ENCODE measurements around the gene ZGLP1. TPM values are rescaled to one million over a fixed set of nuclear protein-coding genes. Genes with fewer than 3 reads are reported as not detected.

Gene ZGLP1
- polyA plus RNA-seq, 1 donor (not counting 4 experiments of a cell fraction or from before 2014, with no cell fraction given) = 0.43 TPM

DNA sequence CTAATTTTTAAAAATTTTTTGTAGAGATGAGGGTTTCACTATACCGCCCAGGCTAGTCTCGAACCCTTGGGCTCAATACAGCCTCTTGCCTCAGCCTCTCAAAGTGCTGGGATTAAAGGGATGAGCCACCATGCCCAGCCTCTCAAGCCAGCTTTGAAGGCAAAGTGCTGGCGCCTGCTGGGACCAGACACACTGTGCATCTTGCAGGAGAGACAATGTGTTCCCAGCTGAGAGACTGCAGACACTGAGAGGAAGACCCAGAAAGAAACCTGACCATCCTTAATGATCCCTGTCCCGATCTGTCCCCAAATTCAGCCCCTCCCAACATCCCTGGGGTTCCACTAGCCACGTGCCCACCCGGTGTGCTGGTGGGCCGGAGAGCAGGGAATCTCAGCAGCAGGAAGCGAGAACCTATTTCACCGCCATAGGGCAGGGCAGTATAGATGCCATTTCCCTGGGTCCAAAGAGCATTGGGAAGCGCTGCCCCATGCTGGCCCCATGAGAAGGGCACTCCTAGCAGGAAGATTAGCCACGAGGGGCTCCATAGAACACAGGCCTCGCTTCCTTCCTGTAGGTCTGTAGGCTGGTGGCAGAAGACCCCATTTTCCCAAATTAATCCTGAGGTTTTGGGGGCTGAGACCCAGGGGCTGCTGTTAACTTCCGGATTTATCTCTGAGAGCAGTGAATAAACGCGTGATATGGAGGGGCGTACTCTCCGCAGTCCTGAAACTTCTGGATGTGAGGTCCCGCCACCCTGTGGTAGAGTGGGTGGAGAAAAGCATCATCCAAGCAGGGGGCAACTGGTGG is 22.7 kb upstream of the ZGLP1 start:
- H3K79me2 ChIP-seq (ENCODE audit: control insufficient read depth, insufficient read depth, low read length) = peaks cover 36% of the 10 kb centered on the region

DNA sequence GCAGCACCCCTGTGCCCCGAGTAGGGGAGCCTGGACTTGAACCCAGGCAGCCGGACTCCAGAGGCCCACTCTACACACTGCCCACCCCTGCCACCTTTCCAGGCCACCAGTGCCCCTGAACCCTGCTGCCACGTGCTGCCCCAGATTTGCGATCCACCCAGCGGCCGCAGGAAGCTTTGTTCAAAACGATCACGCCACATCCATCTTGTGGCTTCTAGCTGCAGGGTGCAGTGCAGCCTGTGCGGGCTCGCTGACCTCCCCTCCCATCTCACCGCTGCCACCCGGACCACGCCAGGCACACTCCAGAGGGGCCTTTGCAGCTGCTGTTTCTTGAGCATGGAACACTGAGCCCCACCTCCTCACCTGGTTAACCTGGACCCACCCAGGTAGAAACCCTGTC is 19.9 kb upstream of the ZGLP1 start:
- Histone ChIP-seq H4K20me1 (ENCODE audit: control insufficient read depth, extremely low read depth, insufficient read depth, low read length) (no peaks in the 10 kb centered on the region), H3K27me3 (ENCODE audit: control insufficient read depth, extremely low read depth, insufficient read depth, low read length) (no peaks in the 10 kb centered on the region), H3K9ac (ENCODE audit: control insufficient read depth, extremely low read depth, insufficient read depth, low read length) (no peak overlapping the region), H3K36me3 (ENCODE audit: control insufficient read depth in 2 of 2, extremely low read depth in 1 of 2, insufficient read depth in 2 of 2, low read length in 2 of 2) (peaks cover 18 to 32% of the 10 kb centered on the region in 2 experiments), H3K9me1 (ENCODE audit: control insufficient read depth, extremely low read depth, insufficient read depth, low read length) (no peaks in the 10 kb centered on the region), H2AFZ (ENCODE audit: control insufficient read depth, low read length) (no peak overlapping the region), H3K27ac (ENCODE audit: control insufficient read depth, insufficient read depth, low read length) (no peak overlapping the region), H3K4me2 (ENCODE audit: control insufficient read depth, extremely low read depth, insufficient read depth, low read depth, low read length) (no peak overlapping the region), H3K4me3 (ENCODE audit: control insufficient read depth in 2 of 3, extremely low read depth in 1 of 3, insufficient read depth in 2 of 3, low read depth in 1 of 3, low read length in 3 of 3) (no peak overlapping the region), H3K79me2 (ENCODE audit: control insufficient read depth, insufficient read depth, low read length) (peaks cover 36% of the 10 kb centered on the region), H3K9me3 (ENCODE audit: control insufficient read depth, low read depth, low read length) (no peaks in the 10 kb centered on the region), H3K4me1 (ENCODE audit: control insufficient read depth, extremely low read depth, insufficient read depth, low read length) (peaks cover 17% of the 10 kb centered on the region)
- no peak for FAIRE-seq
- no peak for TF ChIP-seq EZH2 (IDR thresholded peaks at IDR 0.05; ENCODE audit: low read length)
- TF ChIP-seq, protein P1, sequence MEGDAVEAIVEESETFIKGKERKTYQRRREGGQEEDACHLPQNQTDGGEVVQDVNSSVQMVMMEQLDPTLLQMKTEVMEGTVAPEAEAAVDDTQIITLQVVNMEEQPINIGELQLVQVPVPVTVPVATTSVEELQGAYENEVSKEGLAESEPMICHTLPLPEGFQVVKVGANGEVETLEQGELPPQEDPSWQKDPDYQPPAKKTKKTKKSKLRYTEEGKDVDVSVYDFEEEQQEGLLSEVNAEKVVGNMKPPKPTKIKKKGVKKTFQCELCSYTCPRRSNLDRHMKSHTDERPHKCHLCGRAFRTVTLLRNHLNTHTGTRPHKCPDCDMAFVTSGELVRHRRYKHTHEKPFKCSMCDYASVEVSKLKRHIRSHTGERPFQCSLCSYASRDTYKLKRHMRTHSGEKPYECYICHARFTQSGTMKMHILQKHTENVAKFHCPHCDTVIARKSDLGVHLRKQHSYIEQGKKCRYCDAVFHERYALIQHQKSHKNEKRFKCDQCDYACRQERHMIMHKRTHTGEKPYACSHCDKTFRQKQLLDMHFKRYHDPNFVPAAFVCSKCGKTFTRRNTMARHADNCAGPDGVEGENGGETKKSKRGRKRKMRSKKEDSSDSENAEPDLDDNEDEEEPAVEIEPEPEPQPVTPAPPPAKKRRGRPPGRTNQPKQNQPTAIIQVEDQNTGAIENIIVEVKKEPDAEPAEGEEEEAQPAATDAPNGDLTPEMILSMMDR (optimal IDR thresholded peaks at IDR 0.05 in 1 of 3, IDR thresholded peaks at IDR 0.05 in 1 of 3, conservative IDR thresholded peaks at IDR 0.05 in 1 of 3; ENCODE audit: extremely low read depth in 1 of 3, insufficient read depth in 2 of 3, low read length in 3 of 3) = no peak
- dilution Hi-C loops (cut with MboI; ENCODE audit: extremely low pct_ligation_motif_present, low sequenced_read_pairs) = no loop called here
- DNase-seq (ENCODE audit: low read depth, low spot score) = no peak

More for the DNA sequence above, 22.7 kb upstream of the ZGLP1 start:
- dilution Hi-C loops (cut with MboI; ENCODE audit: extremely low pct_ligation_motif_present, low sequenced_read_pairs) = no loop called here
- H3K9ac ChIP-seq (ENCODE audit: control insufficient read depth, extremely low read depth, insufficient read depth, low read length) = peak overlapping the region; percentile 84
- no peak for TF ChIP-seq EZH2 (IDR thresholded peaks at IDR 0.05; ENCODE audit: low read length)
- TF ChIP-seq, protein P1 (optimal IDR thresholded peaks at IDR 0.05 in 1 of 3, IDR thresholded peaks at IDR 0.05 in 1 of 3, conservative IDR thresholded peaks at IDR 0.05 in 1 of 3; ENCODE audit: extremely low read depth in 1 of 3, insufficient read depth in 2 of 3, low read length in 3 of 3) = peak in 2 of 3 experiments; percentile 7 to 9
- H3K27me3 ChIP-seq (ENCODE audit: control insufficient read depth, extremely low read depth, insufficient read depth, low read length) = no peaks in the 10 kb centered on the region
- H2AFZ ChIP-seq (ENCODE audit: control insufficient read depth, low read length) = peak overlapping the region; percentile 90
- H3K4me2 ChIP-seq (ENCODE audit: control insufficient read depth, extremely low read depth, insufficient read depth, low read depth, low read length) = peak overlapping the region; percentile 79
- DNase-seq (ENCODE audit: low read depth, low spot score) = no peak
- no peaks in the 10 kb centered on the region for H3K9me1 ChIP-seq (ENCODE audit: control insufficient read depth, extremely low read depth, insufficient read depth, low read length)
- peaks cover 19% of the 10 kb centered on the region for H3K4me1 ChIP-seq (ENCODE audit: control insufficient read depth, extremely low read depth, insufficient read depth, low read length)
- H4K20me1 ChIP-seq (ENCODE audit: control insufficient read depth, extremely low read depth, insufficient read depth, low read length) = no peaks in the 10 kb centered on the region
- peak overlapping the region; percentile 82 for H3K27ac ChIP-seq (ENCODE audit: control insufficient read depth, insufficient read depth, low read length)
- no peaks in the 10 kb centered on the region for H3K9me3 ChIP-seq (ENCODE audit: control insufficient read depth, low read depth, low read length)
- peak overlapping the region; percentile 70 to 94 (median 92) for H3K4me3 ChIP-seq (ENCODE audit: control insufficient read depth in 2 of 3, extremely low read depth in 1 of 3, insufficient read depth in 2 of 3, low read depth in 1 of 3, low read length in 3 of 3)
- H3K36me3 ChIP-seq (ENCODE audit: control insufficient read depth in 2 of 2, extremely low read depth in 1 of 2, insufficient read depth in 2 of 2, low read length in 2 of 2) = peaks cover 12 to 22% of the 10 kb centered on the region in 2 experiments
- no peak for FAIRE-seq
